GM18867 (cell line): ENCODE measurements around the gene CHN1.

Experiments
- ATAC-seq: cut with Tn5 transposase; IDR thresholded peaks from one replicate; pipeline ENCODE4 v1.9.1; 2021; ENCODE audit warnings: mild to moderate bottlenecking, moderate library complexity; ENCODE audit not compliant: unreplicated experiment

Gene CHN1

GRCh38 chr2:174974131-174974530 lies 31.1 kb downstream of the CHN1 start:
- no peak for ATAC-seq

- no peak for ATAC-seq
Measured at GRCh38 chr2:174972924-174973323, 32.3 kb downstream of the CHN1 start.

- no peak for ATAC-seq
Measured at GRCh38 chr2:174971868-174972781, 33.1 kb downstream of the CHN1 start.

GRCh38 chr2:174970092-174970491 lies 35.1 kb downstream of the CHN1 start:
- no peak for ATAC-seq

- no peak for ATAC-seq
Measured at GRCh38 chr2:174969091-174969734, 36.0 kb downstream of the CHN1 start.

- ATAC-seq, result no peak
Measured at GRCh38 chr2:174967691-174968260, 37.4 kb downstream of the CHN1 start.

GRCh38 chr2:174967086-174967485 lies 38.1 kb downstream of the CHN1 start:
- no peak for ATAC-seq

- no peak for ATAC-seq
Measured at GRCh38 chr2:174965992-174966744, 39.0 kb downstream of the CHN1 start.

GRCh38 chr2:174965551-174965950 lies 39.6 kb downstream of the CHN1 start:
- no peak for ATAC-seq

- no peak for ATAC-seq
Measured at GRCh38 chr2:174964404-174964803, 40.8 kb downstream of the CHN1 start.

GRCh38 chr2:174963437-174964400 lies 41.5 kb downstream of the CHN1 start:
- ATAC-seq, result no peak

- no peak for ATAC-seq
Measured at GRCh38 chr2:174959787-174960186, 45.4 kb downstream of the CHN1 start.

GRCh38 chr2:174957050-174957449 lies 48.1 kb downstream of the CHN1 start:
- no peak for ATAC-seq

GRCh38 chr2:174952607-174953006 lies 52.6 kb downstream of the CHN1 start:
- ATAC-seq, result no peak

GRCh38 chr2:174951745-174952144 lies 53.4 kb downstream of the CHN1 start:
- no peak for ATAC-seq

- no peak for ATAC-seq
Measured at GRCh38 chr2:174949988-174950687, 55.0 kb downstream of the CHN1 start.

- no peak for ATAC-seq
Measured at GRCh38 chr2:174945601-174946260, 59.5 kb downstream of the CHN1 start.

GRCh38 chr2:174939046-174939445 lies 66.1 kb downstream of the CHN1 start:
- no peak for ATAC-seq

- ATAC-seq, result no peak
Measured at GRCh38 chr2:174931724-174932123, 73.5 kb downstream of the CHN1 start.
